Endothelial cell of umbilical vein (primary cell): Measurements from ENCODE around the gene PLB1. TPM values are rescaled to one million over a fixed set of nuclear protein-coding genes. Genes with fewer than 3 reads are reported as not detected.

Experiments used
- BruUV-seq: library from RNA; stranded (reverse); fragments of 400-500 nt; replicated peaks from 2 replicates; lab custom pipeline; 2021; lab: Mats Ljungman, UMichigan
- CTCF ChIA-PET: fragments of 300-600, 350-600 bp; sonication (Branson Sonifier 250); formaldehyde crosslinking; loops from one replicate; lab custom pipeline; 2021; ENCODE audit warnings: antibody characterized with exemption, inconsistent platforms; lab: Charles Lee
- POLR2A ChIA-PET: fragments of 300-600, 350-600 bp; sonication (Branson Sonifier 250); formaldehyde crosslinking; loops from one replicate; lab custom pipeline; 2021; ENCODE audit warnings: antibody characterized with exemption, inconsistent platforms; lab: Charles Lee
- DNase-seq: peaks from one replicate; pipeline ENCODE4 v3.0.0-alpha.2; 2011; ENCODE audit warnings: low read depth, low spot score
- FAIRE-seq: peaks from 2 replicates; lab custom pipeline; 2011; peaks lifted over from hg19 to GRCh38; lab: Jason Lieb, UNC
- H2AFZ ChIP-seq: 2 replicates; pipeline ENCODE4 v1.6.0; 2012; ENCODE audit warnings: low read depth, low read length, control low read depth, inconsistent platforms
- H3K27ac ChIP-seq: 2 replicates; pipeline ENCODE4 v1.5.1; 2011; ENCODE audit warnings: low read depth, mild to moderate bottlenecking, control low read depth, low read length, moderate library complexity; ENCODE audit not compliant: insufficient read depth
- H3K27me3 ChIP-seq, 2 experiments: 2 replicates each; pipeline versions ENCODE4 v1.6.0 to v1.6.1; 2011; ENCODE audit warnings: low read length in 2 of 2, mixed read lengths in 1 of 2; ENCODE audit not compliant: control insufficient read depth in 2 of 2, insufficient read depth in 2 of 2
- H3K36me3 ChIP-seq, 2 experiments: 2 replicates in 1 of 2; 3 replicates in 1 of 2; pipeline ENCODE4 v1.5.1; 2011; ENCODE audit warnings: low read length in 2 of 2, mild to moderate bottlenecking in 1 of 2, moderate library complexity in 1 of 2; ENCODE audit not compliant: control insufficient read depth in 2 of 2, insufficient read depth in 2 of 2; ENCODE audit errors: extremely low read depth in 1 of 2
- H3K4me1 ChIP-seq: 3 replicates; pipeline ENCODE4 v1.5.1; 2011; ENCODE audit warnings: mild to moderate bottlenecking, low read length; ENCODE audit not compliant: control insufficient read depth, insufficient read depth; ENCODE audit errors: extremely low read depth
- H3K4me2 ChIP-seq: 2 replicates; pipeline ENCODE4 v1.6.1; 2011; ENCODE audit warnings: low read length, control low read depth, mixed read lengths; ENCODE audit not compliant: insufficient read depth
- H3K4me3 ChIP-seq, 3 experiments: fragments of 200-600 bp in 1 of 3; sonication (generic), shearing (Covaris generic) in 1 of 3; replicated peaks in 1 of 3; 2 replicates each; pipeline ENCODE4 v1.5.1; 2011 to 2016; ENCODE audit warnings: control low read depth in 3 of 3, low read length in 3 of 3, mild to moderate bottlenecking in 2 of 3, inconsistent platforms in 1 of 3, low read depth in 1 of 3, moderate library complexity in 1 of 3; ENCODE audit not compliant: insufficient read depth in 1 of 3
- H3K79me2 ChIP-seq: 2 replicates; pipeline ENCODE4 v1.6.0; 2012; ENCODE audit warnings: low read length, inconsistent platforms; ENCODE audit not compliant: control insufficient read depth, insufficient read depth
- H3K9ac ChIP-seq: replicated peaks from 2 replicates; pipeline ENCODE3; 2011; ENCODE audit warnings: low read length, control low read depth; ENCODE audit not compliant: insufficient read depth; ENCODE audit errors: extremely low read depth
- H3K9me1 ChIP-seq: replicated peaks from 3 replicates; pipeline ENCODE4 v1.6.0; 2011; ENCODE audit warnings: mild to moderate bottlenecking, low read length; ENCODE audit not compliant: control insufficient read depth, insufficient read depth; ENCODE audit errors: extremely low read depth
- H3K9me3 ChIP-seq: replicated peaks from 2 replicates; pipeline ENCODE4 v1.5.1; 2012; ENCODE audit warnings: low read length, inconsistent platforms; ENCODE audit not compliant: control insufficient read depth, insufficient read depth
- H4K20me1 ChIP-seq: replicated peaks from 2 replicates; pipeline ENCODE3; 2011; ENCODE audit warnings: mild to moderate bottlenecking, low read length; ENCODE audit not compliant: control insufficient read depth, insufficient read depth; ENCODE audit errors: extremely low read depth
- CTCF ChIP-seq, 2 donors: IDR thresholded peaks; 1 replicate in 1 of 2; 2 replicates in 1 of 2; pipeline ENCODE4 v1.5.1; 2011; ENCODE audit warnings: low read length in 2 of 2, mild to moderate bottlenecking in 2 of 2, moderate library complexity in 2 of 2, control low read depth in 1 of 2, inconsistent platforms in 1 of 2, low read depth in 1 of 2; ENCODE audit not compliant: insufficient read depth in 1 of 2; ENCODE audit errors: extremely low read depth in 1 of 2
- EZH2 ChIP-seq: IDR thresholded peaks from 2 replicates; pipeline ENCODE4 v1.6.1; 2012; ENCODE audit warnings: borderline replicate concordance, low read depth, mild to moderate bottlenecking, moderate library complexity, low read length, inconsistent platforms; ENCODE audit not compliant: severe bottlenecking
- FOS ChIP-seq: IDR thresholded peaks from 2 replicates; pipeline ENCODE4 v1.6.1; 2011; ENCODE audit warnings: mild to moderate bottlenecking, low read length, moderate library complexity, borderline replicate concordance; ENCODE audit not compliant: insufficient read depth
- GATA2 ChIP-seq: IDR thresholded peaks from 2 replicates; pipeline ENCODE4 v1.7.0; 2011; ENCODE audit warnings: low read depth, mild to moderate bottlenecking, moderate library complexity, mixed read lengths, low read length; ENCODE audit not compliant: insufficient read length, insufficient read depth
- JUN ChIP-seq: IDR thresholded peaks from 2 replicates; pipeline ENCODE4 v1.6.1; 2011; ENCODE audit warnings: borderline replicate concordance, low read depth; ENCODE audit not compliant: insufficient read length, insufficient read depth
- MAX ChIP-seq: IDR thresholded peaks from 2 replicates; pipeline ENCODE4 v1.6.1; 2011; ENCODE audit not compliant: insufficient read depth, insufficient read length
- MYC ChIP-seq: IDR thresholded peaks from one replicate; pipeline ENCODE4 v1.6.1; 2011; ENCODE audit warnings: mild to moderate bottlenecking, low read depth, low read length
- POLR2A ChIP-seq: IDR thresholded peaks from 2 replicates; pipeline ENCODE4 v1.6.1; 2012; ENCODE audit warnings: low read depth, mild to moderate bottlenecking, control low read depth, low read length
- POLR2AphosphoS5 ChIP-seq: IDR thresholded peaks from 2 replicates; pipeline ENCODE4 v1.6.1; 2012; ENCODE audit warnings: low read depth, mild to moderate bottlenecking, control low read depth, low read length, moderate library complexity; ENCODE audit not compliant: insufficient read depth
- dilution Hi-C: fragments of 300-500 bp; cut with MboI; formaldehyde crosslinking; loops from one replicate; pipeline ENCODE4 v1.15.0; 2019; ENCODE audit warnings: low sequenced_read_pairs; ENCODE audit not compliant: extremely low pct_ligation_motif_present
- intact Hi-C: fragments of 100-400 bp; cut with micrococcal nuclease; formaldehyde crosslinking; loops from one replicate; pipeline ENCODE4 v1.10.0; 2022
- polyA plus RNA-seq, 4 experiments: library from polyadenylated mRNA; depleted of rRNA in 3 of 4; stranded (reverse) in 3 of 4; unstranded in 1 of 4; fragments of >200 nt; gene quantifications; 2 replicates each; pipeline versions ENCODE4 v1.2.1 to v1.2.3, GENCODE V29; 2011 to 2012; ENCODE audit warnings: missing spikeins in 1 of 4
- total RNA-seq: library from RNA; stranded (reverse); gene quantifications from 2 replicates; pipeline ENCODE4 v1.2.3, GENCODE V29; 2021

The PLB1 gene
- total and polyA plus RNA-seq, 2 donors (not counting 3 experiments of a cell fraction or from before 2014, with no cell fraction given) = 0.75 to 0.80 TPM

GRCh38 chr2:28557389-28558131 lies 61.7 kb downstream of the PLB1 start:
- dilution Hi-C loops = no loop called here

More at GRCh38 chr2:28557389-28558131, 61.7 kb downstream of the PLB1 start:
- TF ChIP-seq POLR2A (no peak), FOS (no peak), MYC (no peak), POLR2AphosphoS5 (no peak), JUN (no peak), EZH2 (no peak), CTCF (IDR thresholded peaks at IDR 0.05; ENCODE audit: extremely low read depth in 1 of 2, insufficient read depth in 1 of 2, low read depth in 1 of 2, low read length in 2 of 2) (no peak), MAX (no peak), GATA2 (no peak)
- ChIA-PET CTCF (interaction anchor here (0.8 to 1.5 kb wide), 4 partner anchors 9 to 252 kb away, joined by 3 to 10 read pairs (median 5); no protein-coding TSS in a partner anchor), POLR2A (no interaction called here)
- no peaks in the 10 kb centered on the region for H3K79me2 ChIP-seq
- H3K4me3 ChIP-seq = no peak overlapping the region
- no peaks in the 10 kb centered on the region for H3K9me1 ChIP-seq
- H4K20me1 ChIP-seq = no peaks in the 10 kb centered on the region
- no peak overlapping the region for H3K9ac ChIP-seq
- no peaks in the 10 kb centered on the region for H3K9me3 ChIP-seq
- no peaks in the 10 kb centered on the region for H3K27me3 ChIP-seq
- FAIRE-seq = no peak
- H3K36me3 ChIP-seq = no peaks in the 10 kb centered on the region
- DNase-seq = no peak
- no peak overlapping the region for H3K4me2 ChIP-seq
- H3K4me1 ChIP-seq = no peaks in the 10 kb centered on the region
- intact Hi-C loops = no loop called here
- no peak overlapping the region for H2AFZ ChIP-seq
- no TSS peak for BruUV-seq
- H3K27ac ChIP-seq = no peak overlapping the region
